GM21786 (cell line): ENCODE data around the gene TRABD.
A peak's percentile ranks its signal among the peaks of the same experiment; 100 is the strongest.

Experiments used
- ATAC-seq: cut with Tn5 transposase; IDR thresholded peaks from one replicate; pipeline ENCODE4 v1.9.1; 2021; ENCODE audit not compliant: unreplicated experiment

TRABD gene

DNA sequence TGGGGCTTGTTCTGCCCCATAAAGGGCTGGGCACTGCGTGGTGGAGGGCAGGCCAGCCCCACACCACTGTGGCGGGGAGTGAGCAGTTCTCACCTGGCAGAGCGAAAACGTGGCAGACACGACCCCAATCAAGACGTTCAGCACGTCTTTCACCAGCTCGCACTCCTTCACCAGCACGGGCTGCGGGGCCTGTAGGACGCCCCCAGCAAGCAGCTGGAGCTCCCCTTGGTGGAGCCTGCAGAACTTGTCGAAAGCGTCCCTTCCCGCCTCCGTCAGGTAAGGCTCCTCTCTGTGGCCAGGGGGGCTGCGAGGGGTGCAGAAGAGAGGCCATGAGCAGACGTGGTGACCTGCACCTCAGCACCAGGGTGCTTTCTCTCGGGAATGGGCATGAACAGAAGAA lies 47.5 kb downstream of the TRABD start:
- no peak for ATAC-seq

DNA sequence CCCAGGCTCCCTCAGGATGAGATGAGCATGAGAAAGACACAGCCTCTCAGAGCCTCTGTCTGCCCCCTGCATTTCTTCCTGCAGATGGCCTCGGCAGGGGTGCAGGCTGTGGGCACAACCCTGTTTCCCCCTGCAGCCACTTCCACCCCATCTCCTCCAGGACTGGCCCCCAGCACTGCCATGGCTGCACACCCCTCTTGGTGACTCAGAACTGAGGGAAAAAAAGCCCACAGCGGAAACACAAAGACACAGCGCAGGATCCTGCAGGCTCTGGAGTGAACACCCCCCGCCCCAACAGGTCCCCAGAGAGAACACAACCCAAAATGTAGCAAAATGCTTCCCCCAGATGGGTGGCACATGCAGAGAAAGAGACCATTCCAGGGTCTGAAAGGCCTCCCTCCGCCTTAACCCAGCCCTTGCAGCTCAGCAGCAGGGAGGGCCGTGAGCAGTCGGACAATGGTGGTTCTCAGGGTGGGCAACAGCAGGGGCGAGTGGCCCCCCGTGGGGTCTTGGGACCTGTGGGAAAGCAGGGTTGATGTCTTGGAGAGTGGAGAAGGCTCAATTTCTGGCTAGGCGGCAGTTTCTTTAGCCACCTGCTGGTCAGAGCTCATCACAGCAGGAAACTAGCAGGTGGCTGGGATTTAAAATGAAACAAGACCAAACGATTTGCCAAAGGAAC lies 51.2 kb downstream of the TRABD start:
- no peak for ATAC-seq

DNA sequence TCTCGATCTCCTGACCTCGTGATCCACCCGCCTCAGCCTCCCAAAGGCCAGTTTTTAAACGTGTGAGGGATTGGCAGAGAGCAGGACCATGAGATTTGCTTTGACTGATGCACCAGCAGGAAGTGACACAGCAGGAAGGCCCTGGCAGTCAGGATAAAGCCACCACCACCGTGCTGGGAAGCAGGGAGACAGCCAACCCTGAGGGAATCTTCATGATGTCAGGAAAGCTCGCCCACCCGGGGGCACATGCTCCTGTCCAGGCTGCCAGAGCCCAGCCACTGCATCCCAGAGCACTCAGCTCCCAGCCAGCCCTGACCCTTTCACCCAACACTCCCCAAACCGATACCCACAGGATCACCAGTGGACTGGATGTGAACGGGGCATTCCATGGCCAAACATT lies 53.0 kb downstream of the TRABD start:
- ATAC-seq: no peak

DNA sequence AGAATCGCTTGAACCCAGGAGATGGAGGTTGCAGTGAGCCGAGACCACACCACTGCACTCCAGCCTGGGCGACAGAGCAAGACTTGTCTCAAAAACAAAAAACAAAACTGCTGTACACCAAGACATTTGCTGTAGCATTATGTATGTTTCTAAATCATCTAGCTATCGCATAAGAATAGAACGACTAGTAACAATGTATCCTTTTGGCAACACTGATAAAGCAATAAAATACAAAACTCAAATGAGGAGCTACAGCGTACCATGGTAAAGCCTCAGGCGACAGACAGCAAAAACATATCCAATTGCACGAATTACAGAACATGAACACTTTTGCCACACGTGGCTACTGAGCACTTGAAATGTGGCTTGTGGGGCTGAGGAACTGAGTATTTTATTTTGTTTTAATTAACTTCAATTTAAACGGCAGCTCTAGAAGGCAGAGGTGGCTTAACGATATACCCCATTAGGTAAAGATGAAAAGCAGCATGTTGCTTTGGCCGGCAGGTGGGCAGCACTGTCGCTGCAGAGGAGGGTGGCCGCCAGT lies 56.8 kb downstream of the TRABD start:
- ATAC-seq: no peak

DNA sequence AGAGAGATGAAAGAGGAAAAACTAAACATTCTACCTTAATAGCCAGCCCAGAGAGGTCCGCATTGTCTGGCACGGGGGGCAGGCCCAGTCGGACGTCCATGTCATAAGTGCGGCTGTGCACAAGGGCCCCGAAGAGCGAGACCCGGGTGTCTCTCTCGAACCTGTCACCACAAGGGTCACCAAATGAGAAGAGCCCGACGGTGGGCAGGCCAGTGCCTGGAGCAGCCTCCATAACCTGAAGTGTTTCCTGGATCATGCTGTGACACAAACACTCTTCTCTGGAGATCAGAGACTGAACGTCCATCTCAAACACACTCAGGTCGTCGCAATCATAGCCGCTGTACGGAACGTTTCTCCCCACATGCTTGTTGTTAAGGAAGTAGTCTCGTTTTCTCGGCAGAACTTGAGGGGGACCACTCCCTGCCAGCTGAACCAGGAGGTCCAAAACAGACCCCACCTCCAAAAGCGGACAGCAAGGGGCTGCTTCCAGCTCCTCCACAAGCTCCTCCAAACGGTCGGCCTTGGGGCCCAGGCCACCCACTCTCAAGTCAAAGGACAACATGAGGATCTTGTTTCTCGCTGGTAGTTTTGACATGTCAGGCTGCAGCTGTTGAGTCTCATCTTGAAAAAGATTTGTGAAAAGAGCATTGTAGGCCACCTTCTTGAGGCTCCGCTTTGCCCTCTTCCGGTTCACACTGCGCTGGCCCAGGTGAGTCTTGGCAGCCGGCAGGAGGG lies 58.1 kb downstream of the TRABD start:
- ATAC-seq: no peak

DNA sequence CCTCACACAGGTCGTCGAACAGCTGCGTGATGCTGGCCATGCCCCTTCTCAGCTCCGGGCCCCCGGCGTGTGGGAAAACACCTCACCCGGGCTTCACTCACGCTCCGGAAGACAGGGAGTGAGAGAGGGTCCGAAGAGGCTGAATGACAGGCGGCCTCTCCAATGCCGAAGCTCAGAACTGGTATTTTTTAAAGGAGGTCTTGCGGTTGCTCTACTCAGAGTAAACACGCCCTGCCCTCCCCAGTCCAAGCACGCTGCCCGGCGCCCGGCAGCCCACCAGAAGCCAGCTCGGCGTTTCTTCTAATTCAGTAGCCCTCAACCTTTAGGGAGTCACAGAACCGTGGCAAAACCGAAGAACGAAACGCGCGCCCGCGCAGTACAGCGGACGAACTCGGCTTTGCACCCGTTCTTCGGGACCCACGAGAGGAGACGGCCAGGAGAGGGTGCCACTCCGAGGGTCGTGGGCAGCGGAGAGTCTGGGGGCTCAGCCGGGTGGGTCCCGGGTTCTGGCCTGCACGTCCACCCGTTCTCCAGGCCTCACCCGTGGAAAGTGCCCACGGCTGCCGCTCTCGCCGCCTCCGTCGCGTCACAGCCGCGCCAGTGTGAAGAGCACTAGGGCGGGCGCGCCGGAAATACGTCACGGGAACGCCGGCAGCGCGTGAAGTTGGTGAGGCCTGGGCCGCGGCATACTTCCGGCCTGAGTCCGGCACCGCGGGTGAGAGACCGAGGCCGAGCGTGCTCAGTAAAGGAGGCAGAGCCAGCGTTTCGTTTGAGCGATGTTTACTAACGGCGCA lies 58.9 kb downstream of the TRABD start, which contains the start of gene TUBGCP6:
TUBGCP6 (minus strand) TSS at position 604 of the 794 bp plus-strand sequence; CDS start at position 40, 564 bp downstream.
- ATAC-seq: peak; percentile 69

DNA sequence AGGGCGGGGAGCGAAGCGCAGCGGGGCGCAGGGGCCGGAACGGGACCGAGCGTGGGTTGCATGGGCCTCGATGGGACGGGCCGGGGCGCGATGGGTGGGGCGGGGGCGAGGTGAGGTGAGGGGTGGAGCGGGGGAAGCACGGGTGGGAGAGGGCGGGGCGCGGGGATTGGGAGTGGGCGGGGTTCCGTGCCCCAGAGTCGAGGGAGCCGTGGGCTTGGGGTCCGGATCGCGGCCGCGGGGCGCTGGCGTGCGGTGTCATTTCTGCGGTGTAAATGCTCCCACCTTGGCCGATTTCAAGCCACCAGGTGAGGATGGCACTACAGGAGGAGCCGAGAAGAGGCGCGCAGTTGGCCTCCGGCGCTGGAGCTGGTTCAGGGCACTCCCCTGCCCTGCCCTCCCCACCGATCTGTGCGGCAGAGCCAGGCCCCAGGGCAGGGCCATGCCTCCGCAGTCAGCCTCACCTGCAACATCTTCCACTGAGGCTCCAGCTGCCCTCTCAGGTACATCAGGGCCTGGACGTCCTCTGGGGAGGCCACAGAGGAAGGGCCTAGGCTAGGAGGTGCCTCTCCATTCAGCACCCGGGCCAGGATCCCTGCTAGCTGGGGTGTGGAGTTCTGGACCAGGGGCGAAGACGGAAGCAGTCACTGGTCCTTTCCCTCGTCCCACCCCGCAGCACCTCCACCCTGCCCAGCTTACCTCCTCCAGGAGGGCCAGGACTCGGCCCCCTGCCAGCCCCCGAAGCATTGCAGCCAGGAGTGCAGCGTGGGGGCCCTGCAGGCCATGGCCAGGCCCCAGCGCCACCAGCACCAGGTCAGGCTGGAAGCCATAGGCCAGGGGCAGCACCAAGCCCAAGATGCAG lies 59.7 kb downstream of the TRABD start:
- ATAC-seq: no peak

DNA sequence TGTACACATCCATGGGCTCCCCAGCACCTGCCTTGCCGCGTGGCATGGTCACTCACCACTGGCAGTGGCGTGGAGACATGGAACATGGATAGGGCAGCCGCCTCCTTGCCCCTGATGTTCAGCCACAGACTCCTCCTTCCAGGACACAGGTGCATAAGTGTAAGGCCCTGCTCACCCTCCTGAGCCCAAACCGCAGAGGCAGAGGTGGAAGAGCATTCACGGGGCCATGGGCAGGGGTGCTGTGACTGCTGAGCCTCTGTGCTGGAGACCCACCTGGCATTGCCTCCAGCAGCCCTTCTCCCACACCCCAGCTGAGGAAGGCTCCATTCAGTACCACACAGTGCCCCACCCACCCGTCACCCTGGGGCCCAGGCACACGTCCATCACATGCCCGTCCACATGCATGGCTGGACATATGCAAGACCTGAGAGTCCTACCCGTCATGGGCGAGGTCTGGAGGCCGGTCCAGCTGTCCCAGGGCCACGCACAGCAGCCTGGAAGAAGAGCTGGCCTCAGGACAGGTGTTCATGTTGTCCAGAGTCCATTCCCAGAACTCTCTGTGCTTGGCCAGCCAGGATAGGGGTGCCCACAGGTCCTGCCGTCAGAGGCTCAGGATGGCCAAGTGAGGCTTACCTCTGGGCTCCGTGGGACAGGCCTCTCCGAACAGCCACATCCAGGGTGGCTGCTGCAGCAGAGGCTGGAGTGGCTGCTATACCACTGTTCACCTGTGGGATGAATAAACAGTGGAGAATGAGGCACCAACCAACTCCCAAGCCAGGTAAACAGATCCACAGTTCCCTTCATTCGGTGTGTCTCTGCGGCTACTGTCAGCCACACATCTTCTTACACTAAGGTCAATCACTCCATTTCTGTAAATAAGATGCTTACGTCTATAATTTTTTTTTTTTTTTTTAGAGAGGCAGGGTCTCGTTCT lies 60.8 kb downstream of the TRABD start:
- no peak for ATAC-seq

DNA sequence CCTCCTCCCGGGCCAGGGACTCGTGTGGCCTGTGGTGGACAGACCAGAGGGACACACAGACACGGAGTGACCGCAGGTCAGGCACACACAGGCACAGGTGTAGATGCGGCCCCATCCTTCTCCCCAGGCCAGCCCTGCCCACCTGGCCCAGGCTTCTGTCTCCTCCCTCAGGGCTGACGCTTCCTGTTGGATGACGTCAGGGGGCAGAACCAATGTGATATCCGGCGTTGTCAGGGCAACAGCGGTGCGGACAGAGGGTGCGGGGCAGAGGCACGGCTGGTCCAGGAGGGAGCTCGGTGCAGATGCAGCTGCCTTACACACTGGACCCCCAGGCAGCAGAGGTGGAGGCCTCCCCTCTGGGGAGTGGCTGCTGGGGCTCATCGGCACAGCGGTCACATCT lies 62.0 kb downstream of the TRABD start:
- no peak for ATAC-seq

DNA sequence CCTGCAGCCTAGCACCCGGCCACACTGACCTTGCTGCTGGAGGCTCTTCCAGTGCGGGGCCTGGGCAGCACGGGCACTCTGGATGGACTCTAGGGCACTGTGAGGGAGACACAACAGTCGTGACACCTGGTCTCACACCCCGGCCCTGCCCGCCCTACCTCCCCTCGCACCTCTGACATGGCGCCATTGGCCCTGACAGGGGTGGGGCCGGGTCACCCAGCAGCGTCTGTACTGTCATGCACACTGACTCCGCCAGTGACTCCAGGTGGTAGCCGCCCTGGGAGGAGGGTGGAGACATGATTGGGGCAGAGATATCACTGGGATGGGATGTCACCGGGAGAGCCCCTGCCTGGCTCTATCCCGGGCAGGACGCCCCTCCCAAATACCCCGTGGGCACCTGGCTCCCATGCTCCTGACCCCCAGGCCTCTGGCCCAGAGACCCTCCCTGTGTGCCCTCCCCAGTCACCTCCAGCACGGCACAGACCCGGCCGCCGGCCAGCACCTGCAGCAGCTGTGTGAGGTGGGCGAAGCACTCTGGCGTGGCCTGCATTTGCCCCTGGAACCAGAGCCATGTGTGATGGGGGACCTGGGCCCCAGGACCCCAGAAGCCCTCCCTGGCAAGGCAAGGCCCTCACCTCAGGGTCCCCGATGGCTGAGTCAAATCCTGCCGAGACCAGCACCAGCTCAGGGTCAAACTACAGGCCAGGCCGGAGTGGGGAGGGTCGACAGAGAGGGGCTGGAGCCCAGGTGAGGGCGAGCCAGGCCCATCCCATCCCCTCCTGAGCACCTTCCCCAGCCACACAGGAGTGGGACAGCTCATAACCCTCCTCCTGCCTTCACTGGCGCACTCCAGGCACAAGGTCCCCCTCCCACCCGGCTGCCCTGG lies 62.7 kb downstream of the TRABD start:
- no peak for ATAC-seq
